ENCODE results near the gene MATN1. TPM values are rescaled to one million over a fixed set of nuclear protein-coding genes. Genes with fewer than 3 reads are reported as not detected.
A peak's percentile ranks its signal among the peaks of the same experiment; 100 is the strongest.

The MATN1 gene
- total and polyA plus RNA-seq, 8 donors, result 0.06 to 0.07 TPM; not detected in 6

DNA sequence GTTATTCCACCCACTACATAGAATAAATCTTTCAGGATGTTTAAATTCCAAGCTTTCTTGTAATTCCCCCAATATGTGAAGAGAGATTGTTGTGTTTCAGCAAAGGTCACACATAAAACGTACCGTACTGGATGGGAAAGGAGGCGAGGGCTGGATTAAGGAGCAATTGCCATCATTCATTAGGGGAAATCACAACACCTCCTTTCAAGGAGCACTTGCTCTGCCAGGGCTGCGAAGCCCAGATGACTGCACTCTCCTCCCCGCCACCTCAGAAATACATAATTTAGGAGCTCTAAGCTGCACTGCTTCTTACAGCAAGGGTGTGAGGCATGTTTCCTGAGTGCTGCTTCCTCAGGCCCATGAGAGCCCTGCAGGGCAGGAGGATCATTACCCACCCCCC is 29.6 kb downstream of the MATN1 start:
- DNase-seq (peak in 1 of 6 donors; percentile 8), ATAC-seq (no peak), FAIRE-seq (no peak)
- 67 to 87% methylated on average over 5 of the region's 5 CpGs for WGBS, 2 donors
- TF ChIP-seq, protein P1, sequence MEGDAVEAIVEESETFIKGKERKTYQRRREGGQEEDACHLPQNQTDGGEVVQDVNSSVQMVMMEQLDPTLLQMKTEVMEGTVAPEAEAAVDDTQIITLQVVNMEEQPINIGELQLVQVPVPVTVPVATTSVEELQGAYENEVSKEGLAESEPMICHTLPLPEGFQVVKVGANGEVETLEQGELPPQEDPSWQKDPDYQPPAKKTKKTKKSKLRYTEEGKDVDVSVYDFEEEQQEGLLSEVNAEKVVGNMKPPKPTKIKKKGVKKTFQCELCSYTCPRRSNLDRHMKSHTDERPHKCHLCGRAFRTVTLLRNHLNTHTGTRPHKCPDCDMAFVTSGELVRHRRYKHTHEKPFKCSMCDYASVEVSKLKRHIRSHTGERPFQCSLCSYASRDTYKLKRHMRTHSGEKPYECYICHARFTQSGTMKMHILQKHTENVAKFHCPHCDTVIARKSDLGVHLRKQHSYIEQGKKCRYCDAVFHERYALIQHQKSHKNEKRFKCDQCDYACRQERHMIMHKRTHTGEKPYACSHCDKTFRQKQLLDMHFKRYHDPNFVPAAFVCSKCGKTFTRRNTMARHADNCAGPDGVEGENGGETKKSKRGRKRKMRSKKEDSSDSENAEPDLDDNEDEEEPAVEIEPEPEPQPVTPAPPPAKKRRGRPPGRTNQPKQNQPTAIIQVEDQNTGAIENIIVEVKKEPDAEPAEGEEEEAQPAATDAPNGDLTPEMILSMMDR (IDR thresholded peaks at IDR 0.05), result no peak
- H3K36me3 ChIP-seq, result no peaks in the 10 kb centered on the region
- intact Hi-C loops (cut with DNase I), result no loop called here
- no peaks in the 10 kb centered on the region for H3K27me3 ChIP-seq
- H3K4me3 ChIP-seq, result no peak overlapping the region
- H3K27ac ChIP-seq, result no peak overlapping the region
- no peaks in the 10 kb centered on the region for H3K4me1 ChIP-seq
- H3K9me3 ChIP-seq, result no peaks in the 10 kb centered on the region

DNA sequence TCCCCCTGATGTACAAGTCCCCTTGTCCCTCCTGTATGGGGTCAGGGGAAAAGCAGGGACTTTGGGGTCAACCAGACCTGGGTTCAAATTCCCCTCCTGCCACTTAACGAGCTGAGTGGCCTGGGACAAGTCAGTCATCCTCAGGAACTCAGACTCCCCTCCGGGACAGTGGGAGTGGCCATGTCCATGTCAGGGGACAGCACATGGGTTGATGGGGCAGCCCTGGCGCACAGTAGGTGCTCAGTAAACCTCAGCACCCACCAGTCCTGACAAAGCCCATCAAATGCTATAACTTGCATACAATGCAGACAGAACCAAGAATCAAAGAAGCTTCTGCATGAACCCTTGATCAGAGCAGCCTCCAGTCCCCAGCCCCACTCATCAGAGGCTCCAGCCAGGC is 30.0 kb downstream of the MATN1 start:
- TF ChIP-seq, protein P1 (IDR thresholded peaks at IDR 0.05), result no peak
- Histone ChIP-seq H3K9me3 (no peaks in the 10 kb centered on the region), H3K4me1 (no peaks in the 10 kb centered on the region), H3K36me3 (no peaks in the 10 kb centered on the region), H3K4me3 (no peak overlapping the region), H3K27ac (no peak overlapping the region), H3K27me3 (no peaks in the 10 kb centered on the region)
- FAIRE-seq (no peak), ATAC-seq (no peak), DNase-seq (peak in 1 of 6 donors; percentile 20)
- intact Hi-C loops (cut with DNase I), result no loop called here
- 69 to 72% methylated on average over 3 of the region's 3 CpGs for WGBS, 2 donors

DNA sequence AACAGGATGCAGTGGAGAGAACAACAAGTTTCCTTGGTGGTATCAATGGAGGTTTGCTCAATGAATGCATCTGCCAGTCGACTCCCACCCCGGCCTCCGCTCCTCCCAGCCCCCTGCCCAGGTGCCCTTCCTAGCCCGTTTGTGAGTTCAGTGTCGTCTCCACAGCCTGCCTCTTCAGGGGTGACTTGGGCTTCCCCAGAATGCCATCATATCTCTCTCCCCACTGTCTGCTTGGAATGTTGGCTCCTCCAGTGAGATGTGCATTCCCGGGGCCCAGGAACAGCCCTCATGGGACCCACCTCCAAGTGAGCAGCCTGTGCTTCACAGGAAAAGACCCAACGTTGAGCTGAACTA is 30.5 kb downstream of the MATN1 start:
- no peak for ATAC-seq
- intact Hi-C loops (cut with DNase I), result no loop called here
- Histone ChIP-seq H3K27me3 (no peaks in the 10 kb centered on the region), H3K36me3 (no peaks in the 10 kb centered on the region), H3K4me1 (no peaks in the 10 kb centered on the region), H3K9me3 (no peaks in the 10 kb centered on the region), H3K27ac (no peak overlapping the region), H3K4me3 (no peak overlapping the region)
- peak in 1 of 6 donors; percentile 27 for DNase-seq
- no peak for FAIRE-seq
- TF ChIP-seq, protein P1 (IDR thresholded peaks at IDR 0.05), result no peak
- WGBS, 2 donors, result 59 to 62% methylated on average over 6 to 7 of the region's 7 CpGs

DNA sequence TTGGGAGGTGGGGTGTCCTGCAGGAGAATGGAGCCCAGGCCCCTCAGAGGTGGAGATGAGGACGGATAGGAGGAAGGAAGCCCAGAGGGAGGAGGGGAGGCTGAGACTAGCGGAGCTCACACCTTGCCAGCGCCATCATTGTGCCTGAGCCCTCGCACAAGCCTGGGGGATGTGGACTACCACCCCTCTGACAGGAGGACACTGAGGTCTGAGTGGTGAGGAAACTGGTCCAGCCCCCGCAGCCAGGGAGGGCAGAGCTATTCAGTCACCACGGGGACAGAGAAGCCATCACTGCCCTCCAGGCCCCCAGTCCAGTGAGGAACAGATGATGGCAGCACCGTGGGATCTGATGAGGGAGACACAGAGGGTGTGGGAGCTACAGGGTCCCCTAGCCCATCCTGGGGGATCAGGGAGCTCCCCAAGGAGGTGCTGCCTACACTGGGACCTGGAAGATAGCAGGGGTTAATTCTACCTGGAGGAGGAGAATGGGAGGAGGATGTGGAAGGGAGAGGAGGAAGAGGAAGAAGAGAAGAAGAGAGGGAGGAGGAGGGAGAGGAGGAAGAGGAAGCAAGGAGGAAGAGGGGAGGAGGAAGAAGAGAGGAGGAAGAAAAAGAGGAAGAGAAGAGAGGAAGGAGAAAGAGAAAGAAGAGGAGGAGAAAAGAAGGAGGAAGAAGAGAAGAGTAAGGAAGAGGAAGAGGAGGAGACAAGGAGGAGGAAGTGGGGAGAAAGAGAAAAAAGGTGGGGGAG is 31.0 kb downstream of the MATN1 start:
- Histone ChIP-seq H3K27ac (no peak overlapping the region), H3K4me3 (no peak overlapping the region), H3K4me1 (no peaks in the 10 kb centered on the region), H3K36me3 (no peaks in the 10 kb centered on the region), H3K9me3 (no peaks in the 10 kb centered on the region), H3K27me3 (no peaks in the 10 kb centered on the region)
- 73 to 81% methylated on average over 7 of the region's 7 CpGs for WGBS, 2 donors
- TF ChIP-seq, protein P1 (IDR thresholded peaks at IDR 0.05), result no peak
- intact Hi-C loops (cut with DNase I), result no loop called here
- FAIRE-seq, result no peak
- no peak for ATAC-seq
- DNase-seq, result peak in 1 of 6 donors; percentile 43

DNA sequence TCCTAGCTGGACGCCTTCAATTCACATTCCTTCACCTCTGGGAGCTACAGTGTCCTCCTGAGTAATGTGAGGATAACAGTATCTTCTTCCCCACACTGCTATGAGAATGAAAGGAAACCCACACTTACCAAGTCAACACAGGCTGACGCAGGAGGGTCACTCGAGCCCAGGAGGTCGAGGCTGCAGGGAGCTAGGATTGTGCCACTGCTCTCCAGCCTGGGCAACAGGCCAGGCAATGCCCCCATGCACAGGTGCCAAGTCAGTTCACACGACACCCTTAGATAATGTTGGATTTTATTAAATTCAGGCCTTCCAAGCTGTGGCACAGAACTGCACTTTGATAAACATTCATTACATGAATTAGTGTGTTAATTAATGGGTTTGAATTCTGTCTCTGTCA is 31.9 kb downstream of the MATN1 start:
- Histone ChIP-seq H3K9me3 (no peaks in the 10 kb centered on the region), H3K4me3 (no peak overlapping the region), H3K27ac (no peak overlapping the region), H3K27me3 (no peaks in the 10 kb centered on the region), H3K36me3 (no peaks in the 10 kb centered on the region), H3K4me1 (no peaks in the 10 kb centered on the region)
- intact Hi-C loops (cut with DNase I), result no loop called here
- FAIRE-seq (no peak), DNase-seq (peak in 1 of 6 donors; percentile 3), ATAC-seq (no peak)
- TF ChIP-seq, protein P1 (IDR thresholded peaks at IDR 0.05), result no peak
- 47 to 65% methylated on average over 5 of the region's 5 CpGs for WGBS, 2 donors

All from pancreas (tissue), 10 donors.